Stimulated activated CD4-positive, alpha-beta T cell treated with anti-CD3 and anti-CD28 coated beads, Interleukin-1b, Interleukin-23, amount 100 ng/mL, for 4 hours (primary cell): ENCODE measurements around the gene DHX57.
"Not testable (repeated sequence)": the region's sequence is repeated elsewhere in the genome, so short reads cannot be mapped to it uniquely, and the experiment has no call there.

ENCODE experiments used
- DNase-seq, 2 donors: peaks; one replicate each; pipeline ENCODE4 v3.0.0-alpha.2; 2020; ENCODE audit warnings: low read depth in 2 of 2

DHX57 gene

GRCh38 chr2:38794235-38794946 is 81.3 kb downstream of the DHX57 start:
- no peak for DNase-seq

- no peak for DNase-seq
Measured at GRCh38 chr2:38793511-38793910, 82.2 kb downstream of the DHX57 start.

DNA sequence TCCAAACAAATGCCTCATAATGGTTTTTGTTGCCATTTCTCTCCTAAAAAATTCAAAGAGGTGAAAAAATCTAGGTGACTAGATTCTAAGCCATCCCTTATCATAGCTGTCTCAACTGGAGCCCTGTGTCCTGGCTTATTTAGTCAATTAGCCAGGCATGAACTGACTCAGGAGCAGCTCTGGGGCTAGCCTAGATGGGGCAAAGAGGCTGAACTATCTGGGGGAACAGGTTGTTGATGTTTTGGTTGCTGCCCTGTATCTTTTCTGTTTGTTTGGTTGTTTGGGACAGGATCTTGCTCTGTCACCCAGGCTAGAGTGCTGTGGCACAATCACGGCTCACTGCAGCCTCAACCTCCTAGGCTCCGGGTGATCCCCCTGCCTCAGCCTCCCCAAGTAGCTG is 83.0 kb downstream of the DHX57 start:
- DNase-seq, result no peak

- not testable (repeated sequence) for DNase-seq
Measured at GRCh38 chr2:38792321-38792720, 83.4 kb downstream of the DHX57 start.

GRCh38 chr2:38791744-38792143 is 84.0 kb downstream of the DHX57 start:
- no peak for DNase-seq

DNA sequence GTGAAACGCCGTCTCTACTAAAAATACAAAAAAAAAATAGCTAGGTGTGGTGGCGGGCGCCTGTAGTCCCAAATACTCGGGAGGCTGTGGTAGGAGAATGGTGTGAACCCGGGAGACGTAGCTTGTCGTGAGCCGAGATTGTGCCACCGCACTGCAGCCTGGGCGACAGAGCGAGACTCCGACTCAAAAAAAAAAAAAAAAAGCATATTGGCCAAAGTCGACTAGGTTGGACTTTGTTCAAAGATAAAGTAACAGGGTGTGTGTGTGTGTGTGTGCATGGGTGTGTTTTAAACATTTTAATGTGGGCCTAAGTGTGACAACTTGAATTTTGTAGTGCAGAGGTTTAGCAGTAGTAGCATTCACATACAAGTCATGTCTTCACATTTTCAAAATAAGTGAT is 86.0 kb downstream of the DHX57 start:
- no peak for DNase-seq

DNA sequence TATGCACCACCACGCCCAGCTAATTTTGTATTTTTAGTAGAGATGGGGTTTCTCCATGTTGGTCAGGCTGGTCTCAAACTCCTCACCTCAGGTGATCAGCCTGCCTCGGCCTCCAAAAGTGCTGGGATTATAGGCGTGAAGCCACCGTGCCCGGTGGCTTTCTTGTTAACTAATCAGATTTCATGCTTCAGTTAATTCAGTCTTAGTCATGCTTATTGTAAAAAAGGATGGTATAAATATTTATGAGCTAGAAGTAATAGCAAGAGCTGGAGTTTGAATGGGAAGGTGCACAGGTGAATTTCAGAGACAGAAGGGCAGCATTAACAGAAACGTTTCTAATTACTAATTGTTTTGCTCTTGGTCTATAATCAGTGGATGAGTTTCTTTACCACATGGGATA is 87.4 kb downstream of the DHX57 start:
- no peak for DNase-seq

GRCh38 chr2:38783586-38783985 is 92.1 kb downstream of the DHX57 start:
- no peak for DNase-seq

DNA sequence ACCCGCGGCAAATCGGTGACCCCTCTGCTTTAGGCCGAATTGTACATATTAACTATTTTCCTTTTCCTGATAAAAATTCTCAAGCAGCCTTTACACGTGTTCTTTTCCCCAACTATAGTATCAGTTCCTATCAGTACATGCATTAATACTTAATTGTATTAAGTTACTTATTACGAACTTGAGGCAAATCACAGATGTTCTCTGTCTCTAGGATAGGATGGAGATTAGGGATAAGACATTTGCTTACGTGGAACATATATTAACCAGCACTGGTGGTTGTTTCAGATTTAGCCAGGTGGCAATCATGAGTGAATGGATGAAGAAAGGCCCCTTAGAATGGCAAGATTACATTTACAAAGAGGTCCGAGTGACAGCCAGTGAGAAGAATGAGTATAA is 97.0 kb downstream of the DHX57 start:
- no peak for DNase-seq

GRCh38 chr2:38776531-38776930 is 99.2 kb downstream of the DHX57 start:
- DNase-seq, result no peak

DNA sequence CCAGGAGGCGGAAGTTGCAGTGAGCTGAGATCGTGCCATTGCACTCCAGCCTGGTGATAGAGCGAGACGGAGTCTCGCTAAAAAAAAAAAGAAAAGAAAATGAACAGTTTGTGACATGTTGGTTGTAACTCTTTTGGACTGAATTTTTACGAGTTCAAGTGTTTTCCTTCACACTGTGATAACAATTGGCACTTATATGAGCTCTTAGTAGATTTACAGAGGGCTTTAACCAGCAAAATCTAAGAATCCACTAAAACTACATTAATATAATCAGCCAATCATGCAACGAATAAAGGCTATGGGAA is 99.9 kb downstream of the DHX57 start:
- DNase-seq, result no peak

- DNase-seq, result no peak
Measured at GRCh38 chr2:38775097-38775920, 100.4 kb downstream of the DHX57 start.

- DNase-seq, result no peak
Measured at GRCh38 chr2:38771632-38772031, 104.1 kb downstream of the DHX57 start.

DNA sequence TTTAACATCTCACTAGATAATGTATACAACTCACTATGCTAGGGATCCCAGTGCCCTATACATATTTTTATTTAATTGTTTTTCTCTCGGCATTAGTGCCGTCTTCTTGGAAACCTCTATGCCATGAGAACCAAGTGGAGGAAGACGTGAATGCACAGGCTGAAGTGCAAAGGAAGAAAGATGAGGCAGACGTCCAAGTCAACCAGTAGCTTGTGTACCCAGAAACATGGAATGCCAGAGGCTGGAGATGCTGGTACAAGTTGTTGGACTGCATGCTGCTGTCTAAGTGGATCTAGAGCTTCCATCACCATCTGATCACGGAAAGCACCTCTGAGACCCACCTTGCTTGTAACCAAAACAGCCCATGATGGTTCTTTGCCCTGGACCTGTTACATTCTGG is 110.2 kb downstream of the DHX57 start:
- DNase-seq, result no peak

DNA sequence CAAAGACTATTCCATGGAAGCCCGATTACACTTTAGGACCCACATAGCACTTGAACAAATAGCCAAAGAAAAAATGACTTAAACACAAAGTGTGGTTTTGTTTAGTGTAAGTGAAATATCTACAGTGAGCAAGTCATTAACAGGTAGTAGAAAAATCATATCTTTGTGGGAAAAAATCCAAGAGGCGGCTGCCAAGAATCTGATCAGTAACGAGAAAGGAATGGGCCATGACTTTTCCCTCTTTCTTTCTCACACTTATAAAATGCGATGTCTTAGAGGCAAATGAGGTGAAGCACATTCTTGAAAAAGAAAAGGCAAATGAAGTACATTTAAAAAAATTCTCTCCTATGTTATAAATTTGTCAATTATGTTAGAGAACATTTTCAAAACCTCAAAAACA is 110.6 kb downstream of the DHX57 start:
- DNase-seq, result no peak

DNA sequence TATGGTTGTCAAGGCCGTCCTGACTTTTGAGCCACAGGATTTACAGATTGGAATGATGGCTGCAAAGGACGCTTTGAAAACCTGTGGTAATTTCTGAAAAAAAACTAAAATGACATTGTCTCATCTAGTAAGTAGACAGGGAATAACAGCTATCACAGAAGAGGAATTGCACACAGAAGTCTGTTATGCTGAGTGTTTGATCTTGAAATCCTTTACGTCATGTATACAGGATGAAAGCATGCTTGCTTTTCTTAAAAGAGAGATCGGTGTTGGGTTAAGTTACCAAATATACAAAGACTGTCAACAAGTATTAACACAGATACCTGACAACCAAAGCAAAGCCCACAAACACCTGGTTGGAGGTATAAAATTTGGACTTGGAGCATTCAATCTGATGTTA is 112.0 kb downstream of the DHX57 start:
- no peak for DNase-seq

DNA sequence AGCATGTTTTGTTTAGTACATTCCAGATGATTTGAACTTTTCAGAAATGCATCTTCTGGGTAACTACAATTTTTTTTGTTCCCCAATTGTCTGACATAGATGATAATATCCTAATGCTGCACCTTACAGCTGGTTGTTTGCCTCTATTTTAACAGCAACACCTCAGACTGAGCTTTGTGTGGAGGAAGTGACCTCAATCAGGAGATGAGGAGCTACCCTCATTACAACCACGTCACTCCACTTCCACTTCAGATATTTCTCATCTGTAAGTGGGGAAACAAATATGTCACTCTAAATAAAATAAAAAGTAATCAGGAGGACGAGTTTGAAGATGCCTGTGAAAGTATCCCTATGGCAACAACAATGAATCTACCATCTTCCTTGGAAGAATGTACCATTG is 112.5 kb downstream of the DHX57 start:
- no peak for DNase-seq

- not testable (repeated sequence) for DNase-seq
Measured at GRCh38 chr2:38755891-38756290, 119.8 kb downstream of the DHX57 start.

GRCh38 chr2:38754506-38754905 is 121.2 kb downstream of the DHX57 start:
- no peak for DNase-seq

GRCh38 chr2:38754049-38754448 is 121.7 kb downstream of the DHX57 start:
- no peak for DNase-seq

- no peak for DNase-seq
Measured at GRCh38 chr2:38751596-38752410, 123.9 kb downstream of the DHX57 start.

GRCh38 chr2:38750891-38751595 is 124.7 kb downstream of the DHX57 start, which contains the start of gene SRSF7:
Gene SRSF7 (minus strand): TSS chr2:38751361. CDS start chr2:38751256, 105 bp downstream.
- peak; percentile 95 to 100 for DNase-seq
